ENCODE data around the gene CNST.

GRCh38 chr1:246709835-246710234 lies 143.6 kb downstream of the CNST start:
- no peak for TF ChIP-seq TAF1 (IDR thresholded peaks at IDR 0.05; ENCODE audit: low read depth, low read length)
- TF ChIP-seq POLR2A (IDR thresholded peaks at IDR 0.05; ENCODE audit: low read depth, low read length): no peak
- no peak for TF ChIP-seq POLR2AphosphoS5 (IDR thresholded peaks at IDR 0.05; ENCODE audit: low read depth, low read length)
- TF ChIP-seq PAX5 (IDR thresholded peaks at IDR 0.05; ENCODE audit: insufficient read depth, low read length, severe bottlenecking): no peak
- TF ChIP-seq SPI1 (IDR thresholded peaks at IDR 0.05; ENCODE audit: low read depth, low read length): no peak
